ENCODE data around the gene ADAMTS16.

The ADAMTS16 gene

GRCh38 chr5:5287419-5287818 is 147.3 kb downstream of the ADAMTS16 start:
- DNase-seq (ENCODE audit: low spot score) = no peak

- DNase-seq (ENCODE audit: low spot score) = no peak
These were observed 148.1 kb downstream of the ADAMTS16 start for GRCh38 chr5:5288201-5288600.

- DNase-seq (ENCODE audit: low spot score) = no peak
These were observed 149.4 kb downstream of the ADAMTS16 start for GRCh38 chr5:5289537-5289936.

GRCh38 chr5:5290674-5291334 is 150.7 kb downstream of the ADAMTS16 start:
- DNase-seq (ENCODE audit: low spot score) = no peak

GRCh38 chr5:5291357-5291756 is 151.2 kb downstream of the ADAMTS16 start:
- DNase-seq (ENCODE audit: low spot score) = no peak

- DNase-seq (ENCODE audit: low spot score) = no peak
These were observed 152.9 kb downstream of the ADAMTS16 start for GRCh38 chr5:5293029-5293428.

- no peak for DNase-seq (ENCODE audit: low spot score)
These were observed 154.3 kb downstream of the ADAMTS16 start for GRCh38 chr5:5294429-5294828.

- DNase-seq (ENCODE audit: low spot score) = no peak
These were observed 155.2 kb downstream of the ADAMTS16 start for GRCh38 chr5:5295351-5295750.

GRCh38 chr5:5296051-5296450 is 155.9 kb downstream of the ADAMTS16 start:
- no peak for DNase-seq (ENCODE audit: low spot score)

- DNase-seq (ENCODE audit: low spot score) = no peak
These were observed 157.4 kb downstream of the ADAMTS16 start for GRCh38 chr5:5297432-5298067.

GRCh38 chr5:5298068-5298633 is 158.0 kb downstream of the ADAMTS16 start:
- DNase-seq (ENCODE audit: low spot score) = no peak

- no peak for DNase-seq (ENCODE audit: low spot score)
These were observed 158.9 kb downstream of the ADAMTS16 start for GRCh38 chr5:5298841-5299541.

- DNase-seq (ENCODE audit: low spot score) = no peak
These were observed 161.0 kb downstream of the ADAMTS16 start for GRCh38 chr5:5301176-5301575.

- DNase-seq (ENCODE audit: low spot score) = no peak
These were observed 162.1 kb downstream of the ADAMTS16 start for GRCh38 chr5:5302201-5302600.

GRCh38 chr5:5303242-5303641 is 163.1 kb downstream of the ADAMTS16 start:
- DNase-seq (ENCODE audit: low spot score) = no peak

- DNase-seq (ENCODE audit: low spot score) = no peak
These were observed 164.4 kb downstream of the ADAMTS16 start for GRCh38 chr5:5304361-5305020.

- no peak for DNase-seq (ENCODE audit: low spot score)
These were observed 166.6 kb downstream of the ADAMTS16 start for GRCh38 chr5:5306696-5307095.

GRCh38 chr5:5308319-5308718 is 168.2 kb downstream of the ADAMTS16 start:
- DNase-seq (ENCODE audit: low spot score) = no peak

- DNase-seq (ENCODE audit: low spot score) = no peak
These were observed 169.5 kb downstream of the ADAMTS16 start for GRCh38 chr5:5309645-5310044.

- DNase-seq (ENCODE audit: low spot score) = no peak
These were observed 173.0 kb downstream of the ADAMTS16 start for GRCh38 chr5:5313101-5313635.

- no peak for DNase-seq (ENCODE audit: low spot score)
These were observed 174.0 kb downstream of the ADAMTS16 start for GRCh38 chr5:5314166-5314565.

GRCh38 chr5:5314626-5315025 is 174.5 kb downstream of the ADAMTS16 start:
- DNase-seq (ENCODE audit: low spot score) = no peak

All from activated CD4-positive, alpha-beta T cell treated with anti-CD3 and anti-CD28 coated beads, Interleukin-2, Interleukin-4, amounts not matched to agents 100 ng/mL and 50 ng/mL, durations not matched to agents 16 hours and 8 hours (primary cell).